Bronchial epithelial cell (primary cell): ENCODE measurements around the gene LZTFL1. TPM values are rescaled to one million over a fixed set of nuclear protein-coding genes. Genes with fewer than 3 reads are reported as not detected.

Source experiments
- DNase-seq: peaks from one replicate; pipeline ENCODE4 v3.0.0-alpha.2; 2010; ENCODE audit warnings: low read depth
- FAIRE-seq: peaks from 2 replicates; lab custom pipeline; 2011; peaks lifted over from hg19 to GRCh38; lab: Jason Lieb, UNC
- H3K27me3 ChIP-seq: 2 replicates; pipeline ENCODE4 v1.5.1; 2011; ENCODE audit warnings: low read length; ENCODE audit not compliant: control insufficient read depth, insufficient read depth
- H3K36me3 ChIP-seq: 2 replicates; pipeline ENCODE4 v1.5.1; 2011; ENCODE audit warnings: low read length; ENCODE audit not compliant: control insufficient read depth, insufficient read depth
- H3K4me3 ChIP-seq: 2 replicates; pipeline ENCODE4 v1.5.1; 2011; ENCODE audit warnings: mild to moderate bottlenecking, low read depth, low read length, control low read depth
- total RNA-seq: library from RNA; depleted of rRNA; stranded (reverse); fragments of >200 nt; gene quantifications from 2 replicates; pipeline ENCODE4 v1.2.1, GENCODE V29; 2014
- TF ChIP-seq, protein P1 (sequence below): IDR thresholded peaks from 2 replicates; pipeline ENCODE4 v1.5.1; 2011; ENCODE audit warnings: mild to moderate bottlenecking, moderate library complexity, low read length, control low read depth, inconsistent platforms; ENCODE audit not compliant: insufficient read depth, severe bottlenecking

Gene LZTFL1
- total RNA-seq, 1 donor from 2014 or later, result 7.1 TPM

- no peaks in the 10 kb centered on the region for H3K27me3 ChIP-seq
- peaks cover 5% of the 10 kb centered on the region for H3K36me3 ChIP-seq
- DNase-seq (no peak), FAIRE-seq (no peak)
- TF ChIP-seq, protein P1, sequence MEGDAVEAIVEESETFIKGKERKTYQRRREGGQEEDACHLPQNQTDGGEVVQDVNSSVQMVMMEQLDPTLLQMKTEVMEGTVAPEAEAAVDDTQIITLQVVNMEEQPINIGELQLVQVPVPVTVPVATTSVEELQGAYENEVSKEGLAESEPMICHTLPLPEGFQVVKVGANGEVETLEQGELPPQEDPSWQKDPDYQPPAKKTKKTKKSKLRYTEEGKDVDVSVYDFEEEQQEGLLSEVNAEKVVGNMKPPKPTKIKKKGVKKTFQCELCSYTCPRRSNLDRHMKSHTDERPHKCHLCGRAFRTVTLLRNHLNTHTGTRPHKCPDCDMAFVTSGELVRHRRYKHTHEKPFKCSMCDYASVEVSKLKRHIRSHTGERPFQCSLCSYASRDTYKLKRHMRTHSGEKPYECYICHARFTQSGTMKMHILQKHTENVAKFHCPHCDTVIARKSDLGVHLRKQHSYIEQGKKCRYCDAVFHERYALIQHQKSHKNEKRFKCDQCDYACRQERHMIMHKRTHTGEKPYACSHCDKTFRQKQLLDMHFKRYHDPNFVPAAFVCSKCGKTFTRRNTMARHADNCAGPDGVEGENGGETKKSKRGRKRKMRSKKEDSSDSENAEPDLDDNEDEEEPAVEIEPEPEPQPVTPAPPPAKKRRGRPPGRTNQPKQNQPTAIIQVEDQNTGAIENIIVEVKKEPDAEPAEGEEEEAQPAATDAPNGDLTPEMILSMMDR, result no peak
- no peak overlapping the region for H3K4me3 ChIP-seq
Measured at GRCh38 chr3:45830121-45830520, 11.8 kb downstream of the LZTFL1 start.

DNA sequence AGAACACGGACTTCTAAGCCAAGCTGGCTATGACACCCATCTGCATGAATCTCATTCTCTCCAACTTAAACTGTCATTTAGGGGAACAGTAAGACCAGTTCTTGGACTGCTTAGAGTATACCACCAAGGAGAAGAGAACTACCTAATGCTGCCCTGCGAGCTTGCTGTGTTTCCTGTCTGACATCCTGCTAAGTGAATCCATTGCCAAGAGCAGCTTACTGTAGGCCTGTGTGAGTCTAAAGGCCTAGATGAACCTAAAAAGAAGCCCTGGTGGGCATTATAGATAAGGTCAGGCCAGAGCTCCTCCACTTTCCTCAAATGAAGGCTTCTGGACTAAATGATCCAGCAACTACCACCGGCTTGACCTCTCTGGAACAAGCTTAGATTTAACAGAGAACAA, 15.0 kb downstream of the LZTFL1 start:
- H3K4me3 ChIP-seq, result no peak overlapping the region
- FAIRE-seq (no peak), DNase-seq (no peak)
- no peaks in the 10 kb centered on the region for H3K27me3 ChIP-seq
- TF ChIP-seq, protein P1, result no peak
- H3K36me3 ChIP-seq, result peaks cover 5% of the 10 kb centered on the region

DNA sequence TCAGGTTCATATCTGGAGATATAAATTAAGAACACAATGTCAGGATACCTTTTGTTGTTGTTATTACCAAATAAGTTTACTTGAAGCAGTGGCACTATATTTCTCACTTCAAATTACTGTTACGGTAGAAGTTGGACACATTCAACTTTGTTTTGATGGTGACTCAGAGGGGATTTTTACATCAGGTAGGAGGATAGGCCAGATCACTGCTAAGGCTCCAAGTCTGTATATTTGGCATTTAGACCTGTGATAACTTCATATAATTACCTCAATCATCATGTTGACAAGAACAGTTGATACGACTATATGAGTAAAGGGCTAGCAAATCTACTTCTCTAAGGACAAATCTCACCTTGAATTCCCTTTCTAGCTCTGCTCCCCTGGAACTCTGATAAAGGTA, 15.6 kb downstream of the LZTFL1 start:
- no peaks in the 10 kb centered on the region for H3K27me3 ChIP-seq
- H3K4me3 ChIP-seq, result no peak overlapping the region
- no peak for FAIRE-seq
- H3K36me3 ChIP-seq, result peaks cover 3% of the 10 kb centered on the region
- TF ChIP-seq, protein P1, result no peak
- peak; percentile 40 for DNase-seq

GRCh38 chr3:45821127-45821526, 20.8 kb downstream of the LZTFL1 start:
- FAIRE-seq (no peak), DNase-seq (no peak)
- Histone ChIP-seq H3K27me3 (no peaks in the 10 kb centered on the region), H3K4me3 (no peak overlapping the region), H3K36me3 (no peaks in the 10 kb centered on the region)
- TF ChIP-seq, protein P1, result no peak

GRCh38 chr3:45819543-45819942, 22.4 kb downstream of the LZTFL1 start:
- peak; percentile 36 for DNase-seq
- FAIRE-seq, result no peak
- Histone ChIP-seq H3K4me3 (no peak overlapping the region), H3K36me3 (no peaks in the 10 kb centered on the region), H3K27me3 (no peaks in the 10 kb centered on the region)
- TF ChIP-seq, protein P1, result no peak

- TF ChIP-seq, protein P1, result no peak
- Histone ChIP-seq H3K27me3 (no peaks in the 10 kb centered on the region), H3K36me3 (no peaks in the 10 kb centered on the region), H3K4me3 (no peak overlapping the region)
- DNase-seq, result peak; percentile 98
- FAIRE-seq, result no peak
Measured at GRCh38 chr3:45817831-45818522, 23.9 kb downstream of the LZTFL1 start.
